Ecto neural progenitor cell (in vitro differentiated cells): ENCODE measurements around the gene DCDC2B.
"Not testable (repeated sequence)": the region's sequence is repeated elsewhere in the genome, so short reads cannot be mapped to it uniquely, and the experiment has no call there.

ENCODE experiments used
- DNase-seq: peaks from one replicate; pipeline ENCODE4 v3.0.0-alpha.2; 2018; ENCODE audit warnings: low spot score

Gene DCDC2B

DNA sequence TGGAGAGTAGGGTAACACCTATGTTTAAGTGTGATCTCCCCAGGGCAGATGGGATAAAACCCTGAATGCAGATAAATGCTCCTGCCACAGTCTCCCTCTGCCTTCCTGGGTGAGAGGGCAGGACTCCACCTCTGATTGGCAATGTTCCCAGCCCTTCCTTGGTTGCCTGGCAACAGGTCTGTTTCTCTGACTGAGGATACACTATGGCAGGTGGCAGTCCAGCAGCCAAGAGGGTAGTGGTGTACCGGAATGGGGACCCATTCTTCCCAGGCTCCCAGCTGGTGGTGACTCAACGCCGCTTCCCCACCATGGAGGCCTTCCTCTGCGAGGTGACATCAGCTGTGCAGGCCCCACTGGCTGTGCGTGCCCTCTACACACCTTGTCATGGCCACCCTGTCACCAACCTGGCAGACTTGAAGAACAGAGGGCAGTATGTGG is at the start of gene DCDC2B:
TSS of gene DCDC2B (plus strand) at position 199 of the 438 bp plus-strand sequence. CDS start at position 204, 5 bp downstream.
- no peak for DNase-seq

DNA sequence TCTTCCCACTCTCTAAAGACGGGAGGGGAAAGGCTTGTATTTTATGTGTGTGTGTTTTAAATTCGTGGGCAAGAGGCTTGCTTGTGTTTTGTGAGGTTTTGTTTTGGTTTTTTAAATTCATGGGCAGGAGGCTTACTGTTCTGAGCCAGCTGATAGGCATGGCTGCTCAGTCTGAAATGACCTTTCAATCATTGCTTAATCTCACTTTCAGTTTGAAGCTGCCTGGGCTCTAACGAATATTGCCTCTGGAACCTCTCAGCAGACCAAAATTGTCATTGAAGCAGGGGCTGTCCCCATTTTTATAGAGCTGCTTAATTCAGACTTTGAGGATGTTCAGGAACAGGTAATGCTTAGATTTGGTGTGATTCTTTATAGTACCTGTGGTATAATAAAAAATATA is 49.7 kb upstream of the DCDC2B start:
- DNase-seq: no peak

DNA sequence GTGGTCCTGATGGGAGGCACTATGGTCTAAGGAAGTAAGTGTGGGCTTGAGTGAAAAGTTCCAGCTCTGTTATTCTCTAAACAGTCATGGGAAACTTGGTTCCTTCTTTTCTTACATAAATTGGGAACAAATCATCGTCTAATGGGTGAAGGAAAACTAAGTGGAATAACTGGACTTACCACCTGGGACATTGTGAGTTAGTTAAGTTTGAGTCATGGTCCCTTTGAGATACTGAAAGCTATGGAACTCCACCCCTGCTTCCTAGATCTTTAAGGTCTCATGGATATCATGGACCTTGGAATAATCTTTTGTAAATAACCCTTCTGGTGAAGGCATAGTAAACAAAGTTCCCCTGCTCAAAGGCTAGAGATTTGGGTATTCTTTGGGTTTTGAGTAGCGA is 45.5 kb upstream of the DCDC2B start:
- DNase-seq: no peak

DNA sequence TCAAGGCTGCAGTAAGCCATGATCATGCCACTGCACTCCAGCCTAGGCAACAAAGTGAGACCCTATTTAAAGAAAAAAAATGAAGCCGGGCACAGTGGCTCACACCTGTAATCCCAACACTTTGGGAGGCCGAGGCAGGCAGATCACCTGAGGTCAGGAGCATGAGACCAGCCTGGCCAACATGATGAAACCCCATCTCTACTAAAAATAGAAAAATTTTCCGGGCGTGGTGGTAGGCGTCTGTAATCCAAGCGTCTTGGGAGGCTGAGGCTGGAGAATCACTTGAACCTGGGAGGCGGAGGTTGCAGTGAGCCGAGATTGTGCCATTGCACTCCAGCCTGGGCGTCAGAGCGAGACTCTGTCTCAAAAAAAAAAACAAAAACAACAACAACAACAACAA is 43.3 kb upstream of the DCDC2B start:
- not testable (repeated sequence) for DNase-seq

DNA sequence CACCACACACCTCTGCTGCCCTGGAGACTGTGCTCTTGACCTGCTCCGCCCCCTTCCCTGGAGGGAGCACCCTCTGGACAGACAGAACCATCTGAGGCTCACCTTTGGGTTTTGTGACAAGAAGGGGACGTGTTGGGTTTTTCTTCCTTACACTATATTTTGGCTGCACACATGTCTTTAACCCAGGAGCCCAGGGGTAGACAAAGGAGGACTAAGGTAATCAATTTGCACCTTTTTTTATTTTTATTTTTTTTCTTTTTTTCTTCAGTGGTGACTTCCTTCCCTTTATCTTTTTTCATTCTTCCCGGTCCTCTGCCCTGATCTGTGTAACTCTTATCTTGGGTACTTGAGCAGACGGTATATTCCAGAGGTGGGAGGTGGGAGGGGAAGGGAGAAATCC is 37.9 kb upstream of the DCDC2B start:
- no peak for DNase-seq

DNA sequence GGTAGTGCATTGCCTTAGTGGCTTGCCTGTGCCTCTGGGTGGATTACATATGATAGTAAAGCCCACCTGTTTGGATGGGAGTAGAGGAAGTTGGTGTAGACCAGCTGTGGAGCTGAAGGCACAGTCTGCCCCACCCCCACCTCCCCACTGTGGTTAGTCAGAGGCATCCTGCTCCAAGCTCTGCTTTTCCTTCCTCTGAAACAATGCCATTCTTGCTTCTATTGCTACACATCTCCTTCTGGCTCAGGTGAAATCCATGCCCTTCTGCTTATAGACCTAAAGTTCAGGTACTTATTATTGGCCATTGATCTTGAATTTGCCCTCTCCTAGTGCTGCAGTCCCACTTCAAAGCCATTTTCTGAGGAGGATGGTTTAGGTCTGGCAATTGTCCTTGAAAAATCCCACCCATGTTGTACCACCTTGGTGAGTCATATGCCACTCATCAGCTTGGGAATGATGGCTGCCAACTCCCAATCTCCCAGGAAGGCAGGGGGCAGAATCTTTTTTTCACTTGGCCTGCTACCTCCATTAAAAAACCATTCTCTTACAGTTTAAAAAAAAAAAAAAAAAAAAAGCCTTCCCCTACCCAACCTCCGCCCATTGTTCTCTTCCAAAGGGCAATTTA is 36.2 kb upstream of the DCDC2B start:
- no peak for DNase-seq

DNA sequence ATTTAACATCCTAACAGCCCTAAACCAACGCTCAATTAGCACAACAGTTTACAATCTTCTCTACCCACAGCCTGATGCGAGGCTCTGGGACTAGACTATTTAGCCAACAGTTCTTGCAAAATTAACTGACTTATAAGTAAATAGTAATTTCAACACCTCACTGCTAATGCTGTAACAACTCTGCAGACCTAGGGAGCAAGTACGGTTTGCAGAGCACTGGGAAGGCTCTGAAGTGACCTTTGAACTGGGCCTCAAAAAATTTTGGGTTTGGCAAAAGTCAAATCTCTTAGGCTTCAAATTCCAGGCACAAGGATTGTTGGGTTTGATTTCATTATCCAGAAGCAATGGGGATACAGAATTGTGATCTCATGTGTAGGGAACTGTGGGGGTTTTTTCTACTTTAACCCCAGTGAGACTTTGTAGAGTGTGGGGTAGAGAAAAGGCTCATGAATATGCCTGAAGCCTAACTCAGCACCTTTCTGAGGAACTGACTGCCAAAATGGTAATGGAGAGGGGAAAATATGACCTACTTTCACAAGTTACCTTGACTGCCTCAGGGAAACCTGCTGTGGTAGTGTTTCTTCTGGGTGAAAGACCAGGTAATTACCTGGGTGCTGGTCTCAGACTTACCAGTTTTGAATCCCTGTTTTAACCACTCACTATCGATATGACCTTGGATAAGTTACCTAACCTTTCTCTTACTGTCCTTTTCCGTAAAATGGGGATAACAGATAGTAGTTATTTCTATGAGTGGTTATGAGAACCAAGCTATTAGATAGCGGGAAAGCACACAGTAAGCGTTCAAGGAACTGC is 30.3 kb upstream of the DCDC2B start:
- no peak for DNase-seq

DNA sequence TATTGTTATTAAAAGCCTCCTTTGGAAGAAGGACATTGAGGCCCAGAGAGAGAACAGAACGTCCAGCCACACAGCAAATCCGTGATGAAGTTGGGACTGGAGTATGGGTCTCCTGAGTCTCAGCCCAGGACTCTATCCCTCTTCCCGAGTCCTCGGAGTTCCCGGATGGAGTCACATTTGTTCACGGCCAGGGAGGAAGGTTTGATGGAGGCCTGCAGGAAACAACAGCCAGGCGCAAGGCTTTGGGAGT is 29.8 kb upstream of the DCDC2B start:
- DNase-seq: no peak

DNA sequence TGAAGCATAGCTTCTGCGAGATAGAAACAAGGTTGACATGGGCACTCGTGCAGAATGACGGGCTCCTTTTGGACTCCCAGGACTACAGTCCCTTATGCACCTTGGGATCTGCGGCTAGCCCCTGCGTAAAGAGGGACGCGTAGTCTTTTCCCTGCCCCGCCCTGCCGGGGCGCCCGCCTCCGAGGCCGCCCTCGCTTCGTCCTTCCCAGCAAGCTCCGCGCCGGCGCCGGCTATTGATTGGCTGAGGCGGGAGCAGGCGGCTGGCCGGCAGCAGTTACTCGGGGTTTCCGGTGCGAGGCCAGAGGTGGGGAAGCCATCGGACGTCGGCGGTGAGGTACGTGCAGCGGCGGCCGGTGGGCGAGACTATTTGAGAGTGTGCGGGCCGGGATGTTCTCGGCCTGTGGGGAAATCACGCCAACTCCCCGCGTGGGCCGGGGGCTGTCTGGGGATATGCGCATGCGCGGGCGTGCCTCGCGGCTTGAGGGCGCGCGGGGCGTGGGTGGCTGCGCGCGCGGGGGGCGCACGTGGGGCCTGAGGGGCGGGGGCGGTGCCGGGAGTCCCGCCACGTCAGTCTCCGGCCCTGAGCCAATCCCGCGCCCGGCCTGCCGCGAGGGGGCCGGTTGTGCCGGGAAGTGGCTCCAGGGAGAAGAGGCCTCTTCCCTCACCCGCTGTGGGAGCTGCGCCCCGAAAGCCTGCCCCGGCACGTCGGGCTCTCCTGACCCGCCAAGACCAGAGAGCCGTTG is 29.3 kb upstream of the DCDC2B start, which contains the start of gene TXLNA:
TSS of gene TXLNA (plus strand) at position 233 of the 743 bp plus-strand sequence. CDS start 671 bp downstream, outside the sequence.
- peak; percentile 97 for DNase-seq

DNA sequence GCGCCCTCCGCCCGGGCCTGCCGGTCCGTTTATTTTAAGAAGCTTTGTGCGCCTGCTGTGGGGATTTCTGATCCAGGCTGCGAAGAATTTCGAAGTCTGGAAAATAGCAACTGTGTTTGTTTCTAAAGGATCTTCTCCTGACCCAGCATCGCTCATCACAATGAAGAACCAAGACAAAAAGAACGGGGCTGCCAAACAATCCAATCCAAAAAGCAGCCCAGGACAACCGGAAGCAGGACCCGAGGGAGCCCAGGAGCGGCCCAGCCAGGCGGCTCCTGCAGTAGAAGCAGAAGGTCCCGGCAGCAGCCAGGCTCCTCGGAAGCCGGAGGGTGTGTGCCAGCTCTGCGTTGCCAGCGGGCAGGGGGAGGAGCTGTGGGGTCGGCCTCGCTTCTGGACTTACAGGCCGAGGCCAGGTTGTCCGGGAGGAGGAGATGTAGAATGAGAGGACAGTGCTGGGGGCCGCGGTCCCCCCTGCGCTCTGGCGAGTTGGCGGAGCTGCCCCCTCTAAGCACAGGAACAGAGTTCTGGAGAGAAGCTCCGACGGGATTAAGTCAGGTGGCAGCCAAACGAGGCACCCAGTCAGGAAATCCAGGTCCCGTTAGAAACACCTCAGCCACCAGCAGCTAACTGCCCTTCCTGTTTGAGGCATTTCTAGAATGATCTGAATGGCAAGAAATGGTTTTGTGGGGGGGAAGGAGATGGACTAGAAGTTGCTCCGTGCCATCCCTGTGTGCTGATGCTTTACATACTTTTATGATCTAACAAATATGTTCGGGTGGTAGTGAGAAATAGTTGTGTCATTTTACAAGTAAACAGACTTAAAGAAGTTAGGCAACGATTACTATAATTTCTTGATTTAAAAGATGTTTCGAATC is 28.5 kb upstream of the DCDC2B start:
- peak; percentile 70 for DNase-seq

DNA sequence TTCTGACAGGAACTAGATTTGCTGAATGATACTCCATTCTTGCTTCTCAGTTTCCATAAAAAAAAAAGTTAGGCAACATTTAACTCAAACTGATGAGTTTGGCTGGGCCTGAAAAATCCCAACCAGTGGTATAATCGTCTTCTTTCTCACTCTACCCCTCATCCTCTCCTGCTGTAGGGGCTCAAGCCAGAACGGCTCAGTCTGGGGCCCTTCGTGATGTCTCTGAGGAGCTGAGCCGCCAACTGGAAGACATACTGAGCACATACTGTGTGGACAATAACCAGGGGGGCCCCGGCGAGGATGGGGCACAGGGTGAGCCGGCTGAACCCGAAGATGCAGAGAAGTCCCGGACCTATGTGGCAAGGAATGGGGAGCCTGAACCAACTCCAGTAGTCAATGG is 27.8 kb upstream of the DCDC2B start:
- DNase-seq: no peak

DNA sequence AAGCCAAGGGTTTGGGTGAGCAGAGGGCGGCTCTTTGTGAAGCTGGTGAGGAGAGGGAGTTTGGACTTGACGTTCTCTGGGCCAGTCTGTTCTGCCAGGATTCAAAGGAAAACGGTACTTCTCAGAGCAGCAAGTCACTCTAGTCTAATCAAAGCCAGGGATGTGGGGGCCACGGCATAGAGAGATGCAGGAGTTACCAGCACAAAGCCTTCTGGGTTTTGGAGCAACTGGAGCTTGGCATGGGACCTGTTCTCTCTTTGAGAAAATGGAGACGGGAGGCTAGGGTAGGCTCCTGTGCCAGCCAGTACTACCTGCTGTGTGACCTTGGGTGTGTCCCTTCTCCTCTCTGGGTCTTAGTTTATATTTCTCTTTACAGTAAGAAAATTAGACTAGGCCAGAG is 27.3 kb upstream of the DCDC2B start:
- DNase-seq: no peak

DNA sequence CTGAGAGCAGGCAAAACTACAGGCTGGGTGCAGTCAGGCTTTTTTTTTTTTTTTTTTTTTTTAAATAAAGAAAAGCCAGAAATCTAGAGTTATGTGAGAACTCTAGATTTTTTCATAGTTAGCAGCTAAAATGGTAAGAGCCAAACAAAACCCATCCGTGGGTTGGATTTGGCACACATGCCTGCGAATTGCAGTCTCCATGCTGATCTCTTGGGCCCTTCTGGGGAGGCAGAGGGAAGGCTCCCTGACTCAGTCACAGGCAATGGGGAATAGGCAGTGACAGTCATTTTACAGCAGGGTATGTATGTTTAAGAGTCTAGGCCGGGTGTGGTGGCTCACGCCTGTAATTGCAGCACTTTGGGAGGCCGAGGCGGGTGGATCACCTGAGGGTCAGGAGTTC is 26.8 kb upstream of the DCDC2B start:
- DNase-seq: no peak

DNA sequence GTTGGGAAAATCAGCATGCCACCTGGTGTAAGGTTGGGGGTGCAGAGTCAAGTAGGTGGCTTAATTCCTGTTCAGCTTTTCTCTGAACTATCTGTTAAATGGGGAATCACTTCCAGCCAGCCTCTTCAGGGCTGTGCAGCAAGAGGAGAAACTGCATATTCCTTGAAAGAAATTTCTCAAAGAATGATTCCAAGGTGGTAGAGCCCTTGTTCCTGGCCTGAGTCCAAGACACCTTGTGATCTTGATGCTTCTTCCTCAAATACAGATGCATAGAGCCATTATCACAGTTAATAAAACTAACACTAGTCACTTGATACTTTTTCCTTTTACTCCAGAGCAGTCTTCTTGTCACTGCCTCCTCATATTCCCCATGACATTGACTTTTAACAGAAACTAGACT is 24.2 kb upstream of the DCDC2B start:
- DNase-seq: no peak

DNA sequence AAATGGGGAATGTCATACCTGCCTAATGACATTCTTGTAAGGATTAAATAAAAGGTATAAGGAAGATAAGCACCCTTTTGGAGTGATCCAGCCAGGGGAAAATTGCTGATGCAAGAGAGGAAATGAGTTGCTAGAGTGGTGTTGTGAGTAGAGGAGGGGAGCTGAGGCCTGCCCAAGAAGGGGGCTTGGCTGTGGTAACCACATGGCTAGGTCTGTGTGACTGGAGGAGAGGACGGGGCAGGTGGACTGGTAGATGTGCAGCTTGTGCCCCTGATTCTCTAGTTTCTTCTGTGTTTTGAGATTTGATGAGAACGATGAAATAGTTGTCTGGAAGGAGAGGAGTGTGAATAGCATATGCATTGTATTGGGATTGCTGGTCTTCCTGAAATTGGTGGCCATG is 22.8 kb upstream of the DCDC2B start:
- no peak for DNase-seq

DNA sequence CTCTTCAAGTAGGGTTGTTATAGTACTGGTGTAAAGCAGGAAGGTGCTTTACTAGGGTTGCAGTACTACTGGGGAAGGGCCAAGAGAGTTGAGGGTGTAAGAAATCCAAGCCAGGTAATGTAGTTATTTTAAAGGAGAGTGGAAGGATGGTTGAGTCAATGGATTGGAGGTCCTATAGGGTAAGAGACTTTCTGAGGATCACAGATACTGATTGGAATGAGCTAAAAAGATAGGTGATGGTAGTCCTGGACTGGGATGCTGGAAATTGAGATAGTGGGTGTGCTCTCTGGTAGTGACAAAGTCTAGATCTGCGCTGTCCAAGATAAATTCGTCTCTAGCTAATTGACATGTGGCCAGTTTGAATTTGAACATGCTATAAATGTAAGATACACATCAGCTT is 22.4 kb upstream of the DCDC2B start:
- DNase-seq: no peak

DNA sequence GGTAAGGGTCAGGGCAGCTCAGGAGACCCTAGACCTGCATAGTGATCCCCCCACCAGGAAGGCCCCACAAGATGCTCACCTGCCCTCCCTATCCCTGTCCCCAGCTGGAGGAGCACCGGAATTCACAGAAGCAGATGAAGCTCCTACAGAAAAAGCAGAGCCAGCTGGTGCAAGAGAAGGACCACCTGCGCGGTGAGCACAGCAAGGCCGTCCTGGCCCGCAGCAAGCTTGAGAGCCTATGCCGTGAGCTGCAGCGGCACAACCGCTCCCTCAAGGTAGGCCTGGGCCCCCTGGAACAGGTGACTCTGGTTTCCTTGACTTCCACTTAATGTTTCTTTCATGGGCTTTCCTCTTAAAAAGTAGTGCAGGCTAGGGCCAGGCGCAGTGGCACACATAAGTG is 21.0 kb upstream of the DCDC2B start:
- DNase-seq: no peak

DNA sequence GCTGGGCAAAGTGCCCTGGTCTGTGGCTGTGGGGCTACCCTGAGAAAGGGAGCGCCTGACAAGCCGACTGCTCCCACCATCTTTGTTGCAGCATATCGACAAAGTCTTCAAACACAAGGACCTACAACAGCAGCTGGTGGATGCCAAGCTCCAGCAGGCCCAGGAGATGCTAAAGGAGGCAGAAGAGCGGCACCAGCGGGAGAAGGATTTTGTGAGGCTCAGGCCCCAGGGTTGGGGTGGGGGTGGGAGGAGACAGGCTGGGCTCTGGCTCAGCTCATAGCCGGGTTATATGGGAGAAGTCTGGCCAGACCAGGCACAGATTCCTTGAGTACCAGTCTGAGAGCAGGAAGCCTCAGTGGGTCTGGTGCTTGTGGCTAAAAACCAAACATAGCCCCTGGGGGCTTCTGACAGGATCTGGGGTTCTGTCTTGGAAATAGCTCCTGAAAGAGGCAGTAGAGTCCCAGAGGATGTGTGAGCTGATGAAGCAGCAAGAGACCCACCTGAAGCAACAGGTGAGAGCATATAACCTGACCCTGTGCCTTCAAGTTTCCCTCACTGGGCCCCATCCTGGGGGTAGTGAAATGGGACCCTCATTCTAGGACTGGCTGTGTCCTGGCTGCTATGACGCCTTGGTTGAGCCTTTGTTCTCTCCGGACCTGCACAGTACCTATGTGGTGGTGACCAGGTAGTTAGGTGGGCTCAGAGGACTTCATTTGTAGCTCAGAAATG is 16.5 kb upstream of the DCDC2B start:
- no peak for DNase-seq

DNA sequence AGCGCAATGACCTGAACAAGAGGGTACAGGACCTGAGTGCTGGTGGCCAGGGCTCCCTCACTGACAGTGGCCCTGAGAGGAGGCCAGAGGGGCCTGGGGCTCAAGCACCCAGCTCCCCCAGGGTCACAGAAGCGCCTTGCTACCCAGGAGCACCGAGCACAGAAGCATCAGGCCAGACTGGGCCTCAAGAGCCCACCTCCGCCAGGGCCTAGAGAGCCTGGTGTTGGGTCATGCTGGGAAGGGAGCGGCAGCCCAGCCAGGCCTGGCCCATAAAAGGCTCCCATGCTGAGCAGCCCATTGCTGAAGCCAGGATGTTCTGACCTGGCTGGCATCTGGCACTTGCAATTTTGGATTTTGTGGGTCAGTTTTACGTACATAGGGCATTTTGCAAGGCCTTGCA is 13.9 kb upstream of the DCDC2B start:
- DNase-seq: no peak

DNA sequence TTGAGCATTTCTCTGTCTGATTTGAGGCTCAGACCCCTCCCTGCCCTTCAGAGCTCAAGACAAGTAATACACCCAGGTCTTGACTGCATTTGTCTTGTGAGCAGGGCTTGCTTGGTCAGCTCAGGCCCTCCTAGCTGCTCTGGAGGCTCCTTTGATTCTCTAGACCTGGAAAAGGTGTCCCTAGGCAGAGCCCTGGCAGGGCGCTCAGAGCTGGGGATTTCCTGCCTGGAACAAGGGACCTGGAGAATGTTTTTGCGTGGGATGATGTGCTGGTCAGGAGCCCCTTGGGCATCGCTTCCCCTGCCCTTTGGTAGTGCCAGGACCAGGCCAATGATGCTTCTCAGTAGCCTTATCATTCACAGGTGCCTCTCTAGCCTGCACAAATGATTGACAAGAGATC is 13.4 kb upstream of the DCDC2B start:
- DNase-seq: no peak

DNA sequence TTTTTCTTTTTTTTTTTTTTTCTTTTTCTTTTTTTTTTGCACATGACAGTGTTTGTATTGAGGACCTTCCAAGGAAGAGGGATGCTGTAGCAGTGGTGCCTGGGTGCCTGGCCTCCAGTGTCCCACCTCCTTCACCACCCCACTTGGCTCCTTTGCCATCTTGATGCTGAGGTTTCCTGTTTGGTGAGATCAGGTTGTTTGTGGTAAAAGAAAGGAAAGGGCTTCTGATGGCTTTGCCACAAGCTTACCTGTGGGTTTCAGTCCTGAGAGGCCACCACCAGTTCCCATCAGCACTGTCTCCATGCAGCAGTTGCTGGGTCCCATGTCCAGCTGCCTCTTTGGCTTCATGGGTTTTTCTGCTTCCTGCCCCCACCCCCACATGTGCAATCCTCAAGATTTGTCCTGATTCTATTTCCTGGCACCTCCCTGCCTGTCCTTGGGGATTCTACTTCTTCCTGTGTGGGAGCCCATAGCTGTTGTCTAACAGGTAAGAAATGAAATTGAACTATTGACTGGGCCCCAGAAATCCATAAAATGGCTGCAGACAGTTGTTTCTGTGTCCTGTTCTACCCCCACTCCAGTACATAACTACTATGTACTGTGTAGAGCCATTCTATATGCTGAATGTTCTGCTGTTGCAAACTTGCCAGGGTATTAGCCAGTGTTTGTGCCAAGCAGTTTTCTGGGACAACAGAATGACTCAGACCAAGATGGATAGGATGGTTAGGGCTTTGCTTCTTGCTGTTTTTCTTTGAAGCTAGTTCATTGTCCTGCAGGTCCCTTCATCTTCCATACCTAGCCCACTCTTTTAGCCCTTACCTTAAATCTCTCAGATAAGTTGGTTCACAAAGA is 12.7 kb upstream of the DCDC2B start:
- DNase-seq: no peak
